H54 (cell line): ENCODE data around the gene PLOD2.
"Not testable (repeated sequence)": the region's sequence is repeated elsewhere in the genome, so short reads cannot be mapped to it uniquely, and the experiment has no call there.

ENCODE experiments used
- DNase-seq: peaks from one replicate; pipeline ENCODE4 v3.0.0; 2011; ENCODE audit warnings: low spot score, mixed read lengths; ENCODE audit not compliant: insufficient read length
- FAIRE-seq: peaks from 3 replicates; lab custom pipeline; 2011; peaks lifted over from hg19 to GRCh38; lab: Jason Lieb, UNC
- POLR2A ChIP-seq: IDR thresholded peaks from 2 replicates; pipeline ENCODE4 v1.6.1; 2011; ENCODE audit warnings: low read depth, mild to moderate bottlenecking, low read length

Gene PLOD2

DNA sequence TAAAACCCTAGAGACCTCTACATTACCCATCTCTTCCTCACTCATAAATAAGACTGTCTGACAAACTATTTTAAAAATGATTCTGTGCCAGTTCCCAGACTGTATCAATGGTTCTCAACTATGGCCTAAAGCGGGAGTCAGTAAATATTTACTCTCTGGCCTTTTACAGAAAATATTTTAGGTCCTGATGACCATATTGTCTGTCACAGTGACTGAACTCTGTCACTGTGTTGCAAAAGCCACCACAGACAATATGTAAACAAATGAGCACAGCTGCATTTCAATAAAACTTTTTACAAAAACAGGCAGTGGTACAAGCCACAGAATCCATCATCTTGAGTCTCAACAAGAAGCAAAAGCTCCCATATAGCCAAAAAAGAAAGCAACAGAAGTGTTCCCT, 45.4 kb downstream of the PLOD2 start:
- no peak for TF ChIP-seq POLR2A
- DNase-seq (no peak), FAIRE-seq (no peak)

DNA sequence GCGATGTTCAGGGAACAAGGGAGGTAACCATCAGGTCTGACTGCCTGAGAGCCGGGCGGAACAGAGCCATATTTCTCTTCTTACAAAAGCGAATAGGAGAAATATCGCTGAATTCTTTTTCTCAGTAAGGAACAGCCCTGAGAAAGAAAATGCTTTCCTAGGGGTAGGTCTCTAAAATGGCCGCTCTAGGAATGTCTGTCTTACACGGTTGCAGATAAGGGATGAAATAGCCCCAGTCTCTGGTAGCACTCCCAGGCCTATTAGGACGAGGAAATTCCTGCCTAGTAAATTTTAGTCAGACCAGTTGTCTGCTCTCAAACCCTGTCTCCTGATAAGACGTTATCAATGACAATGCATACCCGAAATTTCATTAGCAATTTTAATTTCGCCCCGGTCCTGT, 47.2 kb downstream of the PLOD2 start:
- not testable (repeated sequence) for DNase-seq, FAIRE-seq

DNA sequence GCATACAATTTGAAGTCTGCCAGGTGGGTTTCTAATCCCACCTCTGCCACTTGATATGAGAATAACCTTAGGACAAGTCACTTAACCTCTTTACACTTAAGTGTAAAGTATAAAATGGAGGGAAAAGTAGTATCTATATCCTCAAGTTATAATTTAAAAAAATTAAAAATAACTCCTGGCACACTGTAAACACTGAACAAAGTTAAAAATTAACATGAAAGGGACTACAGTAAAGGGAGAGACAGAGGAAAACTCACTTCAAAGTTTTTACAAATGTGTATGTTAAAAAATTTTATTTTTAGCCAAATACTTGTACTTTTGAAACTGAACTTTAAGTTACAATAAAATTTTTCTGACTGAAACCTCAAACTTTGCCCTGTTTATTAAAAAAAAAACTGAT, 49.6 kb downstream of the PLOD2 start:
- DNase-seq (no peak), FAIRE-seq (no peak)

GRCh38 chr3:146110161-146110560, 50.8 kb downstream of the PLOD2 start:
- no peak for TF ChIP-seq POLR2A
- DNase-seq (no peak), FAIRE-seq (no peak)

More for the DNA sequence above, 49.6 kb downstream of the PLOD2 start:
- no peak for TF ChIP-seq POLR2A

GRCh38 chr3:146106986-146107385, 54.0 kb downstream of the PLOD2 start:
- FAIRE-seq (no peak), DNase-seq (no peak)
- TF ChIP-seq POLR2A, result no peak

GRCh38 chr3:146104068-146104467, 56.9 kb downstream of the PLOD2 start:
- DNase-seq, result no peak
- FAIRE-seq, result no peak
- no peak for TF ChIP-seq POLR2A

DNA sequence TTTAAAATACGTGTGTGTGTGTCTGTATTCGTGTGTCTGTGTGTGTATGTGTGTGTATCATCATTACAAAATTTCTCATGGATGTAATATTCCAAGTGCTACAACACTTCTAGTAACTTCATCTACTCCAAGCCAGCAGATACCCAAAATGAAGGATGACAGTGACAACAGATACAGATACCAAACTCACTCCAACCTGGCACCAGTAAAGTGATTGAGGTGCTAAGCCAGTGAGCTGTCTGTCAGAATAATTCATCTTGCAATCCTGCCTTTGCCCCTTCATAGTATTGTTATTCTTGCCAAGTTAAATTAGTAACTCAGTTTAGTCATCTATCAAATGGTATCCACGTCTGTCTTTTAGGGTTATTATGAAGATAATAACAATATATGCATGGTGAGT, 58.1 kb downstream of the PLOD2 start:
- FAIRE-seq, result no peak
- no peak for TF ChIP-seq POLR2A

DNA sequence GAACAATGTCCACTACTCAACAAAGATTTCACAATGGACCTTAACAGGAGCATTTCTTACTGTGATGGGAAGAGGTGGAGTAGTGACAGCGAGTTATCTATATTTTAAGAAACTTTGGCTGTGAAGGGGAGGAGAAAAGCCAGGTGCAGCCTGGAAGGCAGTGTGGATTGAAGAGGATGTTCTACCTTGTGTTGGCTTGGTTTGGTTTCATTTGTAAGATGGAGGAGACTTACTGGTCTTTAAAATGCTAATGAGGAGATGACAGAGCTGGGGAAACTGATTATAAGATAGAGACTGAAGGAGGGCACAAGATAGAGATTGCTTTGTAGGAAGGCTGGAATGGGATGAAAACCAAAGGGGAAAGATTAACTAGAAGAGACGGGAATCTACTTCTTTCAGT, 59.4 kb downstream of the PLOD2 start:
- TF ChIP-seq POLR2A, result no peak
- DNase-seq (no peak), FAIRE-seq (no peak)

More for the DNA sequence above, 58.1 kb downstream of the PLOD2 start:
- DNase-seq, result no peak

DNA sequence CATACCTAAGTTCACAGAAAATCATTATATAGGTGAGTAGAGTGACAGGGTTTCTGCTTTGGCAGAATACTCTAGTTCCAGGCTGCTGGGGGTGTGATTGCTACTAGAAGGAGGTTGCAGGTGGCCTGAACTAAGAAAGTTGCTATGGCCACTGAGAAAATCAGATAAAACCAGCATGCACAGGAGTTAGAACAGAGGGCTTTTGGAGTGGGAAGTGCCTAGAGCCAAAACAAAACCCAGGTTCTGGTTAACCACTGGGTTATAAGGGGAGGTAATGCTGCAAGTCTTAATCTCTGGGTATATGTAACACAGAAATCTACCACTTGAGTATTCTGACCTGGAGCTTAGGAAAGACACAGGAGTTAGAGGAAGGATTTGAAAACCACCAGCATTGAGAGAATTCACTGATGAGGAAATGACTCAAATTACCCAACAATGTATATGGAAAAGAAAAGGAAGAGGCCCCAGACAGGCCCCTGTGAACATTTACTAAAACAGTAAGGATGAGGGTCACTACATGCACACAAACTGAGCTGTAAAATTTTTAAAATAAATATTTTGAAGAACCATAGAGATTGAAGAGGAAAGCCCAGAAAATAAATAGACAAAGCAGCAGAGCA, 60.0 kb downstream of the PLOD2 start:
- TF ChIP-seq POLR2A, result no peak
- FAIRE-seq (no peak), DNase-seq (no peak)

GRCh38 chr3:146100180-146100579, 60.8 kb downstream of the PLOD2 start:
- no peak for TF ChIP-seq POLR2A
- FAIRE-seq, result no peak

GRCh38 chr3:146099316-146099715, 61.7 kb downstream of the PLOD2 start:
- FAIRE-seq (no peak), DNase-seq (no peak)
- TF ChIP-seq POLR2A, result no peak

More at GRCh38 chr3:146100180-146100579, 60.8 kb downstream of the PLOD2 start:
- DNase-seq, result no peak

GRCh38 chr3:146093896-146094295, 67.1 kb downstream of the PLOD2 start:
- DNase-seq (no peak), FAIRE-seq (no peak)
- TF ChIP-seq POLR2A, result no peak

GRCh38 chr3:146092230-146092629, 68.8 kb downstream of the PLOD2 start:
- FAIRE-seq, result no peak
- TF ChIP-seq POLR2A, result no peak
- no peak for DNase-seq

GRCh38 chr3:146091397-146091796, 69.6 kb downstream of the PLOD2 start:
- DNase-seq (no peak), FAIRE-seq (no peak)
- no peak for TF ChIP-seq POLR2A

DNA sequence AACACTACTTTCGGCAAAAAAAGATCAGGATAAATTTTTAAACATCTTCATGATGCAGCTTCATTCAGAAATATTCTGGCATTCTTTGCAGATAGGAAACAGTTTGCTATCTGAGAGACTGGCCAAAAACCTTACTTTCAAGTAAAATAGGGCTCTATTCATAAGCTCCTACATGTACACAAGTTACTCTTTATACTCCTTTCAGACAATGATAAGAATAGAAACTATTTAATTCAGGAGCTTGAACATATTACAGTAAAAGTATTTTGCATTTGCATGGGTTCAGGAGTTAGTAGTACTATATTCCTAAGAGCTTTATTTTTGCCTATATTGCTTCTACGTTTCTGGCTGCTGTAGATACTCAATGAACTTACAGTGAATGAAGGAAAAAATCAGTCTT, 70.5 kb downstream of the PLOD2 start:
- no peak for FAIRE-seq
- DNase-seq, result no peak
- TF ChIP-seq POLR2A, result no peak
